Measurements from ENCODE around the gene MAPKAPK2.

GRCh38 chr1:206739411-206740076, 54.8 kb downstream of the MAPKAPK2 start:
- no peak for TF ChIP-seq CTCF (conservative IDR thresholded peaks at IDR 0.05; ENCODE audit: low read depth, low read length)
- TF ChIP-seq EZH2phosphoT487 (IDR thresholded peaks at IDR 0.05; ENCODE audit: borderline replicate concordance, low read length) = no peak
